ENCODE measurements around the gene LMNTD1. TPM values are rescaled to one million over a fixed set of nuclear protein-coding genes. Genes with fewer than 3 reads are reported as not detected.
"Not testable (repeated sequence)": the region's sequence is repeated elsewhere in the genome, so short reads cannot be mapped to it uniquely, and the experiment has no call there.

LMNTD1 gene
- total and polyA plus RNA-seq, 4 donors: 0.18 to 14.9 (median 3.4) TPM

DNA sequence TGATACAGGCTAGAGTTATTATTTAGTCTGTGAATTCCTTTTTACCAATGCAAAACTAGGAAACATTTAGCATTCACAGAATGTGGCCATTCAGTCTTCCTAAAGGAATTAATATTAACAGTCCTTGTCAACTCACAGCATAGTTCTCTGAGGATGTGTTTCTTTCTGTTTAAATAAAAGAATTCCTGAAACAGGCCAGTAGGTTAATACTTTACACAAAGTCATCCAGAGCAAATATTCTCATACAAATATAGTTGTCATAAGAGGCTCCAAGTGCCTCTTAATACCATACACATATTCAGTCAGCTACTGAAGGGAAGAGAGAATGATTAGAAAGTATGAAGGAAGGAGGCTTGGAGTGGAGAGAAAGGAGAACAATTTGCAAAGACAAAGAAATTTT lies 120.1 kb downstream of the LMNTD1 start:
- Histone ChIP-seq H3K9ac (ENCODE audit: insufficient read depth in 1 of 2, low read length in 2 of 2) (no peak overlapping the region), H3K36me3 (ENCODE audit: control insufficient read depth in 4 of 4, insufficient read depth in 4 of 4, low read length in 4 of 4) (no peaks in the 10 kb centered on the region), H3K27ac (ENCODE audit: low read depth in 1 of 2, low read length in 1 of 2) (no peak overlapping the region), H3K27me3 (ENCODE audit: control insufficient read depth in 3 of 3, insufficient read depth in 3 of 3, low read length in 2 of 3) (no peaks in the 10 kb centered on the region), H3K9me3 (ENCODE audit: control insufficient read depth in 4 of 4, insufficient read depth in 3 of 4, low read length in 3 of 4) (no peaks in the 10 kb centered on the region), H3K4me3 (no peak overlapping the region), H3K4me1 (ENCODE audit: control insufficient read depth in 5 of 5, insufficient read depth in 5 of 5, low read length in 5 of 5) (peaks cover 0 to 17% (median 3%) of the 10 kb centered on the region in 5 donors)
- DNase-seq (peak in 2 of 3 donors; percentile 11 to 30), ATAC-seq (ENCODE audit: insufficient read depth, low FRiP score) (peak; percentile 36)
- TF ChIP-seq, protein P1, sequence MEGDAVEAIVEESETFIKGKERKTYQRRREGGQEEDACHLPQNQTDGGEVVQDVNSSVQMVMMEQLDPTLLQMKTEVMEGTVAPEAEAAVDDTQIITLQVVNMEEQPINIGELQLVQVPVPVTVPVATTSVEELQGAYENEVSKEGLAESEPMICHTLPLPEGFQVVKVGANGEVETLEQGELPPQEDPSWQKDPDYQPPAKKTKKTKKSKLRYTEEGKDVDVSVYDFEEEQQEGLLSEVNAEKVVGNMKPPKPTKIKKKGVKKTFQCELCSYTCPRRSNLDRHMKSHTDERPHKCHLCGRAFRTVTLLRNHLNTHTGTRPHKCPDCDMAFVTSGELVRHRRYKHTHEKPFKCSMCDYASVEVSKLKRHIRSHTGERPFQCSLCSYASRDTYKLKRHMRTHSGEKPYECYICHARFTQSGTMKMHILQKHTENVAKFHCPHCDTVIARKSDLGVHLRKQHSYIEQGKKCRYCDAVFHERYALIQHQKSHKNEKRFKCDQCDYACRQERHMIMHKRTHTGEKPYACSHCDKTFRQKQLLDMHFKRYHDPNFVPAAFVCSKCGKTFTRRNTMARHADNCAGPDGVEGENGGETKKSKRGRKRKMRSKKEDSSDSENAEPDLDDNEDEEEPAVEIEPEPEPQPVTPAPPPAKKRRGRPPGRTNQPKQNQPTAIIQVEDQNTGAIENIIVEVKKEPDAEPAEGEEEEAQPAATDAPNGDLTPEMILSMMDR (IDR thresholded peaks at IDR 0.05; ENCODE audit: control extremely low read depth, extremely low read depth): no peak

DNA sequence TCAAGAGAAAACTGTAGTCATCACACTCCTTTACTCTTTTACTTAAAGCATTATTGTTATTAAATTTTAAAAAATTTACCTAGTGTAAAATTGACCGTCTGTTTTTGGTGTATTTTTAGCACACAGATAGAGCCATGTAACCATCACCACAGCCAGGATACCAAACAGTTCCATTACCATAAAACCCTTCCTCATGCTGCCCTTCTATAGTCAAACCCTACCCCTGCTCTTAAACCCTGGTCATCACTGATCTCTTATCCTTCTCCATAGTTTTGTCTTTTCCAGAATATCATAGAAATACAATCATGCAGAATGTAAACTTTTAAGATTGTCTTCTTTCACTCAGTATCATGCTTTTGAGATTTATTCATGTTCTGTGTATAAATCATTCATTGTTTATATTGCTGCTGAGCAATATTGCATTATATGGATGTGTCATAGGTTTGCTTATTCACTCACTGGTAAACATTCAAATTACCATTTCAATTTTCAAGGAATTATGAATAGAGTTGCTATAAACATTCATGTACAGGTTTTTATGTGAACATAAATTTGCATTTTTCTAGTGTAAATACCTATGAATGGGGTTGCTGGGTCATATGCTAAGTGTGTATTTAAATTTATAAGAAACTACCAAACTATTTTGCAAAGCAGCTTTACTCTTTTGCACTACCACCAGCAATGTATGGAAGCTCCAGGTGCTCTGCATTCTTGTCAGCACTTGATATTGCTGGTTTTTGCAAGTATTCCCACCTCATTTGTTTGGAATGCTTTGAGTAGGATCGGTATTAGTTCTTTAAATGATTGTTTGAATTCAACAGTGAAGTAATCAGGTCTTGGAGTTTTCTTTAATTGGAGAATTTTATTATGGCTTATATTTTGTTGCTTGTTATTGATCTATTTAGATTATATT lies 125.5 kb downstream of the LMNTD1 start:
- no peak overlapping the region for H3K27ac ChIP-seq (ENCODE audit: low read depth in 1 of 2, low read length in 1 of 2)
- H3K4me1 ChIP-seq (ENCODE audit: control insufficient read depth in 5 of 5, insufficient read depth in 5 of 5, low read length in 5 of 5): no peaks in the 10 kb centered on the region
- H3K4me3 ChIP-seq: no peak overlapping the region
- TF ChIP-seq, protein P1 (IDR thresholded peaks at IDR 0.05; ENCODE audit: control extremely low read depth, extremely low read depth): no peak
- no peak overlapping the region for H3K9ac ChIP-seq (ENCODE audit: insufficient read depth in 1 of 2, low read length in 2 of 2)
- H3K36me3 ChIP-seq (ENCODE audit: control insufficient read depth in 4 of 4, insufficient read depth in 4 of 4, low read length in 4 of 4): no peaks in the 10 kb centered on the region
- no peaks in the 10 kb centered on the region for H3K27me3 ChIP-seq (ENCODE audit: control insufficient read depth in 3 of 3, insufficient read depth in 3 of 3, low read length in 2 of 3)
- WGBS, 2 donors: 76 to 82% methylated on average over 2 of the region's 2 CpGs
- ATAC-seq (ENCODE audit: insufficient read depth, low FRiP score): no peak
- no peaks in the 10 kb centered on the region for H3K9me3 ChIP-seq (ENCODE audit: control insufficient read depth in 4 of 4, insufficient read depth in 3 of 4, low read length in 3 of 4)
- DNase-seq: no peak

DNA sequence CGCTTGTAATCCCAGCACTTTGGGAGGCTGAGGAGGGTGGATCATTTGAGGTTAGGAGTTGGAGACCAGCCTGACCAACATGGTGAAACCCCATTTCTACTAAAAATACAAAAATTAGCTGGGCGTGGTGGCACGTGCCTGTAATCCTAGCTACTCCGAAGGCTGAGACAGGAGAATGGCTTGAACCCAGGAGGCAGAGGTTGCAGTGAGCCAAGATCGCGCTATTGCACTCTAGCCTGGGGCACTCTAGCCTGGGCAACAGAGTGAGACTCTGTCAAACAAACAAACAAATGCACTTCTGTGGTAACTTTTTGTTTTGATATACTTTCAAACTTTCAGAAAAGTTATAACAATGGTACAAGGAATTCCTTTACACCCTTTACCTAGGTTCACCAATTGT lies 126.3 kb downstream of the LMNTD1 start:
- DNase-seq; ATAC-seq (ENCODE audit: insufficient read depth, low FRiP score); H3K9ac ChIP-seq (ENCODE audit: insufficient read depth in 1 of 2, low read length in 2 of 2); H3K27me3 ChIP-seq (ENCODE audit: control insufficient read depth in 3 of 3, insufficient read depth in 3 of 3, low read length in 2 of 3); H3K36me3 ChIP-seq (ENCODE audit: control insufficient read depth in 4 of 4, insufficient read depth in 4 of 4, low read length in 4 of 4); H3K27ac ChIP-seq (ENCODE audit: low read depth in 1 of 2, low read length in 1 of 2); H3K4me3 ChIP-seq; H3K4me1 ChIP-seq (ENCODE audit: control insufficient read depth in 5 of 5, insufficient read depth in 5 of 5, low read length in 5 of 5); H3K9me3 ChIP-seq (ENCODE audit: control insufficient read depth in 4 of 4, insufficient read depth in 3 of 4, low read length in 3 of 4): not testable (repeated sequence)
- WGBS, 2 donors: 98 to 99% methylated on average over 6 of the region's 6 CpGs

Small RNAs within 50 kb of the gene (small RNA-seq; reads per million reads assigned to genes)
- not detected for gene TUBB4BP1 (ENCODE audit: low replicate concordance)
